Uterus (tissue), 4 donors: ENCODE measurements around the gene SFMBT2. TPM values are rescaled to one million over a fixed set of nuclear protein-coding genes. Genes with fewer than 3 reads are reported as not detected.

Source experiments
- DNase-seq, 2 donors: peaks; one replicate each; pipeline ENCODE4 v3.0.0-alpha.2; 2019 to 2020
- H3K27ac ChIP-seq, 2 donors: fragments of 200-600 bp; sonication (generic); 1 replicate in 1 of 2; 2 replicates in 1 of 2; pipeline ENCODE4 v1.5.1; 2016 to 2018
- H3K27me3 ChIP-seq, 2 donors: fragments of 200-600 bp; sonication (generic); one replicate each; pipeline ENCODE4 v1.5.1; 2018 to 2019; ENCODE audit warnings: control low read depth in 1 of 2
- H3K36me3 ChIP-seq, 2 donors: fragments of 200-600 bp; sonication (generic); one replicate each; pipeline ENCODE4 v1.5.1; 2019; ENCODE audit warnings: control low read depth in 1 of 2
- H3K4me1 ChIP-seq, 2 donors: fragments of 200-600 bp; sonication (generic); one replicate each; pipeline ENCODE4 v1.5.1; 2018 to 2019; ENCODE audit warnings: control low read depth in 1 of 2
- H3K4me3 ChIP-seq, 2 donors: fragments of 200-600 bp; sonication (generic); 1 replicate in 1 of 2; 2 replicates in 1 of 2; pipeline ENCODE4 v1.5.1; 2018 to 2019; ENCODE audit warnings: mild to moderate bottlenecking in 1 of 2
- H3K9me3 ChIP-seq, 2 donors: fragments of 200-600 bp; sonication (generic); one replicate each; pipeline ENCODE4 v1.5.1; 2019; ENCODE audit warnings: control low read depth in 1 of 2
- CTCF ChIP-seq, 4 experiments: fragments of 200-600 bp in 2 of 4; fragments of 450-650 bp in 2 of 4; sonication (generic) in 2 of 4; IDR thresholded peaks; one replicate each; pipeline ENCODE4 v1.5.1; 2016 to 2019; ENCODE audit warnings: antibody characterized with exemption in 4 of 4, mild to moderate bottlenecking in 2 of 4, moderate library complexity in 1 of 4
- POLR2A ChIP-seq, 2 donors: fragments of 450-650 bp; IDR thresholded peaks; one replicate each; pipeline ENCODE4 v1.6.1; 2016; ENCODE audit warnings: antibody characterized with exemption in 2 of 2, mild to moderate bottlenecking in 1 of 2, moderate library complexity in 1 of 2
- intact Hi-C: fragments of 100-400 bp; cut with DNase I; formaldehyde crosslinking; loops from one replicate; pipeline ENCODE4 v1.15.1; 2023; ENCODE audit warnings: low total_unique reads
- total RNA-seq, 4 donors: library from RNA; depleted of rRNA in 3 of 4; stranded (reverse); fragments of >200 nt in 3 of 4; gene quantifications; one replicate each; pipeline versions ENCODE4 v1.1.0 to v1.2.4, GENCODE V29; 2014 to 2023
- donor health status: DM: yes; HTN: yes; CAD: no.

The SFMBT2 gene
- total RNA-seq, 4 donors from 2014 or later = 7.7 to 23.4 (median 14.7) TPM

- Histone ChIP-seq H3K4me1 (peaks cover 0 to 5% of the 10 kb centered on the region in 2 donors), H3K4me3 (no peak overlapping the region), H3K27ac (peak overlapping the region; percentile 47 to 84), H3K36me3 (no peaks in the 10 kb centered on the region), H3K9me3 (no peaks in the 10 kb centered on the region), H3K27me3 (no peaks in the 10 kb centered on the region)
- intact Hi-C loops = no loop called here
- TF ChIP-seq CTCF (IDR thresholded peaks at IDR 0.05) (no peak), POLR2A (IDR thresholded peaks at IDR 0.05) (no peak)
- DNase-seq = peak in 1 of 2 donors; percentile 47
These were observed 149.5 kb downstream of the SFMBT2 start for GRCh38 chr10:7261351-7261750.

GRCh38 chr10:7260912-7261311, 149.9 kb downstream of the SFMBT2 start:
- Histone ChIP-seq H3K36me3 (no peaks in the 10 kb centered on the region), H3K4me3 (no peak overlapping the region), H3K27me3 (no peaks in the 10 kb centered on the region), H3K27ac (peak overlapping the region; percentile 47 to 84), H3K4me1 (peaks cover 0 to 5% of the 10 kb centered on the region in 2 donors), H3K9me3 (no peaks in the 10 kb centered on the region)
- no peak for DNase-seq
- TF ChIP-seq POLR2A (IDR thresholded peaks at IDR 0.05) = no peak
- TF ChIP-seq CTCF (IDR thresholded peaks at IDR 0.05) = no peak
- intact Hi-C loops = loop anchor here (1.0 kb wide), 1 partner anchor 147 kb away; no protein-coding TSS in a partner anchor

- intact Hi-C loops = loop anchor here (1.0 kb wide), 1 partner anchor 148 kb away; no protein-coding TSS in a partner anchor
- Histone ChIP-seq H3K27me3 (no peaks in the 10 kb centered on the region), H3K4me3 (no peak overlapping the region), H3K36me3 (no peaks in the 10 kb centered on the region), H3K4me1 (peaks cover 0 to 5% of the 10 kb centered on the region in 2 donors), H3K27ac (peak overlapping the region; percentile 47 to 84), H3K9me3 (no peaks in the 10 kb centered on the region)
- TF ChIP-seq POLR2A (IDR thresholded peaks at IDR 0.05) (no peak), CTCF (IDR thresholded peaks at IDR 0.05) (peak; percentile 75 to 87 (median 82))
- DNase-seq = peak; percentile 78 to 92
These were observed 150.4 kb downstream of the SFMBT2 start for GRCh38 chr10:7260412-7260900.

- no peak for DNase-seq
- H3K27me3 ChIP-seq = no peaks in the 10 kb centered on the region
- H3K9me3 ChIP-seq = no peaks in the 10 kb centered on the region
- no peak for TF ChIP-seq POLR2A (IDR thresholded peaks at IDR 0.05)
- no peak for TF ChIP-seq CTCF (IDR thresholded peaks at IDR 0.05)
- no peaks in the 10 kb centered on the region for H3K36me3 ChIP-seq
- intact Hi-C loops = no loop called here
- H3K4me3 ChIP-seq = no peak overlapping the region
- H3K4me1 ChIP-seq = peaks cover 0 to 5% of the 10 kb centered on the region in 2 donors
- peak overlapping the region in 1 of 2 donors; percentile 84 for H3K27ac ChIP-seq
These were observed 151.8 kb downstream of the SFMBT2 start for GRCh38 chr10:7258948-7259523.

- DNase-seq = no peak
- H3K27me3 ChIP-seq = no peaks in the 10 kb centered on the region
These were observed 155.3 kb downstream of the SFMBT2 start for GRCh38 chr10:7255517-7255916.

More at GRCh38 chr10:7255517-7255916, 155.3 kb downstream of the SFMBT2 start:
- no peak for TF ChIP-seq POLR2A (IDR thresholded peaks at IDR 0.05)
- TF ChIP-seq CTCF (IDR thresholded peaks at IDR 0.05) = no peak
- no peaks in the 10 kb centered on the region for H3K9me3 ChIP-seq
- H3K4me1 ChIP-seq = no peaks in the 10 kb centered on the region
- H3K4me3 ChIP-seq = no peak overlapping the region
- no peak overlapping the region for H3K27ac ChIP-seq
- no peaks in the 10 kb centered on the region for H3K36me3 ChIP-seq
- intact Hi-C loops = no loop called here
